Measurements from ENCODE around the gene UGGT2.

The UGGT2 gene

GRCh38 chr13:95924389-95924994, 128.7 kb downstream of the UGGT2 start:
- TF ChIP-seq, protein P1, sequence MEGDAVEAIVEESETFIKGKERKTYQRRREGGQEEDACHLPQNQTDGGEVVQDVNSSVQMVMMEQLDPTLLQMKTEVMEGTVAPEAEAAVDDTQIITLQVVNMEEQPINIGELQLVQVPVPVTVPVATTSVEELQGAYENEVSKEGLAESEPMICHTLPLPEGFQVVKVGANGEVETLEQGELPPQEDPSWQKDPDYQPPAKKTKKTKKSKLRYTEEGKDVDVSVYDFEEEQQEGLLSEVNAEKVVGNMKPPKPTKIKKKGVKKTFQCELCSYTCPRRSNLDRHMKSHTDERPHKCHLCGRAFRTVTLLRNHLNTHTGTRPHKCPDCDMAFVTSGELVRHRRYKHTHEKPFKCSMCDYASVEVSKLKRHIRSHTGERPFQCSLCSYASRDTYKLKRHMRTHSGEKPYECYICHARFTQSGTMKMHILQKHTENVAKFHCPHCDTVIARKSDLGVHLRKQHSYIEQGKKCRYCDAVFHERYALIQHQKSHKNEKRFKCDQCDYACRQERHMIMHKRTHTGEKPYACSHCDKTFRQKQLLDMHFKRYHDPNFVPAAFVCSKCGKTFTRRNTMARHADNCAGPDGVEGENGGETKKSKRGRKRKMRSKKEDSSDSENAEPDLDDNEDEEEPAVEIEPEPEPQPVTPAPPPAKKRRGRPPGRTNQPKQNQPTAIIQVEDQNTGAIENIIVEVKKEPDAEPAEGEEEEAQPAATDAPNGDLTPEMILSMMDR (IDR thresholded peaks at IDR 0.05; ENCODE audit: control insufficient read depth, insufficient read depth, low read depth, low read length, missing control alignments), result no peak
- peak; percentile 89 for DNase-seq (ENCODE audit: low read depth)
- H3K4me3 ChIP-seq (ENCODE audit: control insufficient read depth, low read depth, low read length), result no peak overlapping the region

- TF ChIP-seq, protein P1 (IDR thresholded peaks at IDR 0.05; ENCODE audit: control insufficient read depth, insufficient read depth, low read depth, low read length, missing control alignments), result no peak
- no peak overlapping the region for H3K4me3 ChIP-seq (ENCODE audit: control insufficient read depth, low read depth, low read length)
- DNase-seq (ENCODE audit: low read depth), result no peak
Measured at GRCh38 chr13:95921485-95921884, 131.7 kb downstream of the UGGT2 start.

- no peak for DNase-seq (ENCODE audit: low read depth)
- TF ChIP-seq, protein P1 (IDR thresholded peaks at IDR 0.05; ENCODE audit: control insufficient read depth, insufficient read depth, low read depth, low read length, missing control alignments), result no peak
- H3K4me3 ChIP-seq (ENCODE audit: control insufficient read depth, low read depth, low read length), result no peak overlapping the region
Measured at GRCh38 chr13:95920485-95920884, 132.7 kb downstream of the UGGT2 start.

GRCh38 chr13:95918860-95919259, 134.3 kb downstream of the UGGT2 start:
- TF ChIP-seq, protein P1 (IDR thresholded peaks at IDR 0.05; ENCODE audit: control insufficient read depth, insufficient read depth, low read depth, low read length, missing control alignments), result no peak
- no peak for DNase-seq (ENCODE audit: low read depth)
- H3K4me3 ChIP-seq (ENCODE audit: control insufficient read depth, low read depth, low read length), result no peak overlapping the region

- no peak overlapping the region for H3K4me3 ChIP-seq (ENCODE audit: control insufficient read depth, low read depth, low read length)
- TF ChIP-seq, protein P1 (IDR thresholded peaks at IDR 0.05; ENCODE audit: control insufficient read depth, insufficient read depth, low read depth, low read length, missing control alignments), result no peak
- no peak for DNase-seq (ENCODE audit: low read depth)
Measured at GRCh38 chr13:95914991-95915501, 138.2 kb downstream of the UGGT2 start.

- no peak overlapping the region for H3K4me3 ChIP-seq (ENCODE audit: control insufficient read depth, low read depth, low read length)
- DNase-seq (ENCODE audit: low read depth), result no peak
- TF ChIP-seq, protein P1 (IDR thresholded peaks at IDR 0.05; ENCODE audit: control insufficient read depth, insufficient read depth, low read depth, low read length, missing control alignments), result no peak
Measured at GRCh38 chr13:95906999-95907398, 146.2 kb downstream of the UGGT2 start.

Data from AG09309 (cell line).